GM18507 (cell line): ENCODE data around the gene NPHP4.

Experiments
- DNase-seq: peaks from one replicate; pipeline ENCODE4 v3.0.0; 2011; ENCODE audit warnings: low read depth; ENCODE audit not compliant: insufficient read length; ENCODE audit errors: extremely low spot score
- FAIRE-seq: peaks from 2 replicates; lab custom pipeline; 2011; peaks lifted over from hg19 to GRCh38; lab: Jason Lieb, UNC

NPHP4 gene

GRCh38 chr1:5944154-5944842 is 47.9 kb downstream of the NPHP4 start:
- FAIRE-seq, result no peak
- DNase-seq, result no peak

- DNase-seq (no peak), FAIRE-seq (no peak)
Measured at GRCh38 chr1:5943343-5944124, 48.7 kb downstream of the NPHP4 start.

- DNase-seq (no peak), FAIRE-seq (no peak)
Measured at GRCh38 chr1:5941671-5942070, 50.6 kb downstream of the NPHP4 start.

DNA sequence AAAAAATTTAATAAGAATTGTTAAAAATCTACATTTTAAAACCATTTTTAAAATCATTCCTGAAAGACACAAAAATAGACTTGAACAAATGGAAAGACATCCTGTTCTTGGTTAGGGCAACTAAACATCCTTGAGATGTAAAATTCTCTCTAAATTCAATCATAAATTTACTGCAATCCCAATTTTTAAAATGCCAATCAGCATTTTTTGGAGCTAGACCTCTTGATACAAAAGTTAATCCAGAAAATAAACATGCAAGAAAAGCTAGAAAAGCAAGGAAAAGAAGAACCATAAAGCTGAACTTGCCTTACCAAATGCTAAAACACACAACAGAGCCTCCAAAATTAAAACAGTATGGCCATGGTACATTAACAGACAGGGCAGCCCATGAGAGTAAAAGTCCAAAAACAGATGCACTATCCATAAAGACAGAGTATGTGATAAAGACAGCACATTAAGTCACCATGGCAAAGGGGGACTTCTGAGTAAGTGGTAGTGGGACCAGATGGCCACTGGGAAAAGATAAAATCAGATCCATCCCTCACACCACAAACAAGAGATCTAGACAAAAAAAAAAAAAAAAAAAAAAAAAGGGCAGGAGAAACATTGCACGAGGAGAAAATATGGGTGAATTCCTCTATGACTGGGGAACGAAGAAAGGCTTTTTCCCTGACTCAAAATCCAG is 51.4 kb downstream of the NPHP4 start:
- FAIRE-seq (no peak), DNase-seq (no peak)

- FAIRE-seq (no peak), DNase-seq (no peak)
Measured at GRCh38 chr1:5939271-5940170, 52.7 kb downstream of the NPHP4 start.

GRCh38 chr1:5938101-5938646 is 54.1 kb downstream of the NPHP4 start:
- FAIRE-seq (no peak), DNase-seq (no peak)

- no peak for DNase-seq
- no peak for FAIRE-seq
Measured at GRCh38 chr1:5937373-5937857, 54.8 kb downstream of the NPHP4 start.

GRCh38 chr1:5936621-5937372 is 55.4 kb downstream of the NPHP4 start:
- DNase-seq (no peak), FAIRE-seq (no peak)

- FAIRE-seq (no peak), DNase-seq (no peak)
Measured at GRCh38 chr1:5936126-5936525, 56.1 kb downstream of the NPHP4 start.

- DNase-seq (no peak), FAIRE-seq (no peak)
Measured at GRCh38 chr1:5935026-5935425, 57.2 kb downstream of the NPHP4 start.

DNA sequence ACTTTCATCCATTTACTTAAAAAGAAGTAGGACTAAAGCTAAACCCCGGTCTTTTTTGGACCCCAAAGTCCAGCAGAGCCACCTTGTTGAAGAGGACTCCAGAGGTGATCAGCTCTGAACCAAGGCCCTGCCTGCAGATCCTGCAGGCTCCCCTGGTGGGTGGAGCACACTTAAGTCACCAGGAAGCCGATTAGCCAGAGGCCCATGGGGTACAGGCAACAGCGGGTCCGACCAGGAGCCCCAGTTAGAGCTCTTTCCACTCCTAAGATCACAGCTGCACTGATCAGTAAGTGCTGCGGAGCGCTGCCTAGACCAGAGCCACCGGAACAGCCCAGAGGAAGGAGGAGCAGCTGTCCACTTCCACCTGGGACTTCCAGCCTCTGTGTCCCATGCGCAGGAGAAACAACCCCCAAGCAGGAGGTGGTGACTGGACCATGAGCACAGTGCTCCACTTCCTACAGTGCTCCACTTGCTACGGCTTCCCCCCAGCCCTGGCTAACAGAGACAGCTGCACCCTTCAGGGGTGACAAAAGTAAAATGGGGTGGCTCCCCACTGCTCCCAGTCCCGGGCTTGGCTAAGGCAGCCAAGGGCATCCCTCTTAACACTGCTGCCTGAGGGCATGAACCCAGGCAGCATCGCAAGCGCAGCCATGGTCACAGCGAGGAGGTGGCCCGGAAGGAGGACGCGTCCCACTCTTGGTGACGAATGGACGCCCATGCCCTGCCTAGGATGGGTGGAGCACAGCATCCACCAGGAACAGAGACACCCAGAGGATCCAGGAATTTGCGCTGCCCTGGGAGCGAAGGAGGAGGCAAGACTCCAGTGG is 58.0 kb downstream of the NPHP4 start:
- FAIRE-seq, result no peak
- DNase-seq, result no peak

DNA sequence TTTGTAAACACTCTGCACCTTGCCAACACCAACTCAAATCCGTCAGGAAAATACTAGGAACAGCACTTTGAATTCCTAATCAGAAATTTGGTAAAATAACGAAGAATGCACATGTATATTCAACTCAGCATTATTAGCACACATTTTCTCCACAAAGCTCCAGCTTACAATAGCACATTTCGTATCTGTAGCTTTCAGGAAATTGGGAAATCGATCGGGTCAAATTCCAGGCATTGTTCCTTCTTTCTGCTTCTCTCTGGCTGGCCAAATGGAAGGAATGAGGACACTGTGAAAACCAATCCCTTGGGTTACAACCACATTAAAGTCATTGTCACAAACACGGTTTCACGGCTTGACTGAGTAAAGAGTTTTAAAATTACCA is 58.6 kb downstream of the NPHP4 start:
- no peak for DNase-seq

GRCh38 chr1:5933050-5933449 is 59.2 kb downstream of the NPHP4 start:
- FAIRE-seq (no peak), DNase-seq (no peak)

More for the DNA sequence above, 58.6 kb downstream of the NPHP4 start:
- no peak for FAIRE-seq

DNA sequence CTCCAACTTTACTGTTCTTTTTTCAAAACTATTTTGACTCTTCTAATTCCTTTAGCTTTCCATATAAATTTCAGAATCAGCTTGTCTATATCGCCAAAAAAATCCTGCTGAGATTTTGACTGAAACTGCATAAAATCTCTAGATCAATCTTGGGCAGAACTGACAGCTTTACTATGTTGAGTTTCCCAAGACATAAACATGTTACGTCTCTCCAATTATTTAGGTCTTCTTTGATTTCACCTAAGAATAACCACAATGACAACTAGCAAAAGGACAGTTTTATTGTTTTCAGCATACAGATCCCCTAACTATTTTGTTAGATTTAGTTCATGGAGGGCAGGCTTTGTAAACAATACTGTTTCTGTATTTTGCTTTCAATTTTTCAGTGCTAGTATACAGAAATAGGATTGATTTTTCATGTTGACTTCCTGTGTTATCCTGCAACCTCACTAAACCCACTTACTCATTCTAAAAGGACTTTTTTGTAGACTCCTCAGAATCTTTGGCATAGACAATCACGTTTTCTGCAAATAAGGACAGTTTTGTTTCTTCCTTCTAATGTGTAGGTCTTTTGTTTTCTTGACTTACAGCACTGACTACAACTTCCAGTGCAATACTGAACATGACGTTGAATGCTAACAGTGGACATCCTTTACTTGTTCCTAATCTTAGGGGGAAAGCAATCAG is 63.4 kb downstream of the NPHP4 start:
- FAIRE-seq, result no peak
- no peak for DNase-seq

DNA sequence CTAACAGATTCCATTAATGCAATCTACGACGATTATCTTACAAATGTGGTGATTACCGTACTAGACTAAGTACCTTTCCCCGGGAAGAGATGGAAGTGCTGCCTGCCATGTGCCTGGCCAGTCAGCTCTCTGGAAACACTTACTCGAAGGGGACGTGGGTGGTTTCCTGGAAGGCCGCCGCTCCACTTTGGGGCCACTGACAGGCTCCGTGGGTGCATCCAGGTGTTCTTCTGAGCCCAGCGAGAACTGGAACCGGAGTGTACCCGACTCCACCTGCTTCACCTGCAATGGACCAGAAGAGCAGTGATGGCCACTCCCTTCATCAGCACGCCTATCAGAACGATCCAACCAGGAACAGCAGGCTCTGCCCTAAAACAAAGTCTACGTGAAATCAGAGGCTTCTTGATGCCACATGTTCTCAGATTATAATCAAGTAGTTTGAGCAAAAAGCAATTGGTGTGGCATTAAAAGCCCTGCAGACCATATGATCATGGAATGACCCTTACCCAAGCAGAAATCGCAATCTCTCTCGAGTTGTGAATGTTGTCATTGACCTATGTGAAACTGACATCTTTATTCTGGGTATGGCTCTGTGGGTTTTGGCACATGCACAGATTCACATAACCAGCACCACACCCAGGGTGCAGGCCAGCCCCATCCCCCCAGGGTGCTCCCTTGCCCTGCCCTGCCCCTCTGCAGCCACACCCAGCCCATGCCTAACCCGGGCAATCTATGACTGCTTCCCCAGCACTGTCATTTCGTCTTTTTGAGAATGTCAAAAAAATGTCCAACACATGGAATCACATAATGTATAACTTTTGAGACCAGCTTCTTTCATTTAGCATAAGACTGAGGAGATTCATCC is 64.5 kb downstream of the NPHP4 start:
- no peak for FAIRE-seq

GRCh38 chr1:5926686-5927435 is 65.4 kb downstream of the NPHP4 start:
- FAIRE-seq (no peak), DNase-seq (no peak)

More for the DNA sequence above, 64.5 kb downstream of the NPHP4 start:
- no peak for DNase-seq
